ENCODE measurements around the gene MVP.
A peak's percentile ranks its signal among the peaks of the same experiment; 100 is the strongest.
"Not testable (repeated sequence)": the region's sequence is repeated elsewhere in the genome, so short reads cannot be mapped to it uniquely, and the experiment has no call there.

Gene MVP

DNA sequence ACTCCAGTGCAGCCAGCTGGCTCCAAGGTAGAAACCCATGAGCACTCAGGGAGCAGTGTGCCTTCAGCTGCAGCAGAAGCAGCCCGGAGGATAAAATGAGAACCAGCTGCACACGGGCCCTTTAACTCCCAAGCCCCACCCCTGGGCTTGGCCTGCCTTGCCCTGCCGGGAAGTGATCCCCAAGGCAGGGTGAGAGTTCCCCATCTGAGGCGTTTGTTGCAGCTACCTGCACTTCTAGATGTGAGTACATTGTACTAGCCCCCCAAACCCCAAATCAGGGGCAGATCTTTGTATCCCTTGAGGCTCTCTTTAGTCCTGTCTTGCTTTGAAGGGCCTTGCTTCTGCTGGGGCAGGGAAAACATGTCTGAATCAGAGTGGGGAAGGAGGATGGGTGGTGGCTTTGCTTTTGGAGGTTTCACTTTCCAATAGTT, at the start of gene MVP:
Gene MVP (plus strand): TSS at position 192 of the 431 bp plus-strand sequence. CDS start 10,088 bp downstream, outside the sequence.
- intact Hi-C loops (cut with DNase I), result loop anchor here (5.0 kb wide), 1 partner anchor 42 kb away; the partner anchor contains the start of gene CDIPT

GRCh38 chr16:29772330-29772729, 47.9 kb upstream of the MVP start:
- DNase-seq; intact Hi-C loops (cut with DNase I): not testable (repeated sequence)

More for the DNA sequence above, at the start of gene MVP:
- peak in 38 of 42 donors; percentile 37 to 86 (median 67) for DNase-seq

DNA sequence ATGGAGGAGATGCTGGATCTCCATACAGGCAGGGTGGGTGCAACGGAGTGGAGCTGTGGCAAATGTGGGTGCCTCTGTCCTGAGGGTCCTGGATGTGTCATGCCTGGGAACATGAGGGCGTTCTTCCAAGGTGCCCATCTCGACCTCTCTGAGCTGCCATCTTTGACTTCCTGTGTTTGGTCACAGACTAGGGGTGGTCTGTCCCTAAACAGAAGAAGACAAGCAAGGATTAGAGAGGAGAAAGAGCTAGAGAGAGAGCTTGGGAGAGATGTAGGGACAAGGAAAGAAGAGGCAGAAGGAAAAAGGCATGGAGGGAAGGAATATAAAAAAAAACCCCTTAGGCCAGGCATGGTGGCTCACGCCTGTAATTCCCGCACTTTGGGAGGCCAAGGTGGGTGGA, 45.5 kb upstream of the MVP start:
- intact Hi-C loops (cut with DNase I), result no loop called here
- no peak for DNase-seq

DNA sequence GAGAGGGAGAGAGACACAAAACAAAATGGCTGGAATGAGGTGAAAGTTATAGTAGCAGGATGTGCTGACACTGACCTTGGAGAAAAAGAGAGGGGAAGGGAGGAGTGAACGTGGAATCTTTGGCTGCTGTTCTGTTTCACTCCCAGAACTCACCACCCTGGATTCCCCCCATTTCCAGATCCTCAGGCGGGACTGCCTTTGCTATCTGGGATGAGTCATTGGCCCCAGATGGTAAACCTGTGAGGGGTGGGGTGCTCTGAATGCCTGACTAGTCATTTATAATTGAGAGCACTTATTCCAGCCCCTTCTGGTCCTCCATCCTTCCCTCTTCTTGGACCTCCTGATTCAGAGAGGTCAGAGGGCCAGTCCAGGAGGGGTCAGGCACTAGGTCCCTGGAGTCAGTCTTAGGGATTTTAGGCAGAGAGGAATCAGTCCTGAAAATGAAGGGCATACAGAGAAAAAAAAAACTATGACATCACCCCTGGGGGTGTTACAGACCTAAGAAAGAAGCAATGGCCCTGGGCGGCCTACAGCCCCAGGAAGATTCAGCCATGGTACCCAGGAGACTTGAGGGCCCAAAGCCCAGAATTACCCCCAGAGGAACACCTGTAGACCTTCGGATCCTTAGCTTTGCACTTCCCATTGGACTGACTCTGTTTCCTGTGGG, 44.4 kb upstream of the MVP start:
- DNase-seq, result no peak
- intact Hi-C loops (cut with DNase I), result no loop called here

DNA sequence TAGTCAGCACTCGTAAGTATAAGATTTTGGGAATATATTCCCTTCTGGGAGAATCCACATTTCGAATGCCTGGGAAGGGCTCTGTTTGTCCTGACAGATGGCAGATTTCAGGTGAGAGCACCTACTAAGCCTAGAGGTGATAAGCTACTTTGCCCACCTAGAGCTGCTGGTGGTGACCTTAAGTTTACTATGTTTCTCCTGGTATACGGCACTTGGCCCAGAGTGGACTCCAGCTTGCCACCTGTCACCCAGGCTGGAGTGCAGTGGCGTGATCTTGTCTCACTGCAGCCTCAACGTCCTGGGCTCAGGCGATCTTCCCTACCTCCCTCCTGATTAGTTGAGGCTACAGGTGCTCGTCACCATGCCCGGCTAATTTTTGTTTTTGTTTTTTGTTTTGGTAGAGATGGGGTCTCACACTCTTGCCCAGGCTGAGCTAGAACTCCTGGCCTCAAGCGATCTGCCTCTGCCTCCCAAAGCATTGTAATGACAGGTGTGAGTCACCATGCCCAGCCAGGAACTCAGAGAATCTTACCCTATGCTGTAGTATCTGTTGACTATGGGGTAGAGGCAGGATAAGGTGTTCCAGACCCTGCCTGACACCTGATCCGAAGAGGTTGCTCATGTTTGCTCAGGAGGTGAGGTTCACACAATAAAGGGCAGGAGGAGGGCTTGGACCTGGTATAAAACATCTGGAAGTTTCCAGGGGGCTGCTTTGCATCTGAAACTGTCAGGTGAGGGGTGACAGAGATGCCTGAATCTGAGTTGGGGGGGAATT, 42.5 kb upstream of the MVP start, which contains the start of gene ZG16:
Gene ZG16 (plus strand): TSS at position 681 of the 775 bp plus-strand sequence. CDS start 1,011 bp downstream, outside the sequence.
- DNase-seq, result no peak
- intact Hi-C loops (cut with DNase I), result no loop called here

- DNase-seq, result no peak
- intact Hi-C loops (cut with DNase I), result no loop called here
These were observed 40.8 kb upstream of the MVP start for GRCh38 chr16:29779474-29779873.

DNA sequence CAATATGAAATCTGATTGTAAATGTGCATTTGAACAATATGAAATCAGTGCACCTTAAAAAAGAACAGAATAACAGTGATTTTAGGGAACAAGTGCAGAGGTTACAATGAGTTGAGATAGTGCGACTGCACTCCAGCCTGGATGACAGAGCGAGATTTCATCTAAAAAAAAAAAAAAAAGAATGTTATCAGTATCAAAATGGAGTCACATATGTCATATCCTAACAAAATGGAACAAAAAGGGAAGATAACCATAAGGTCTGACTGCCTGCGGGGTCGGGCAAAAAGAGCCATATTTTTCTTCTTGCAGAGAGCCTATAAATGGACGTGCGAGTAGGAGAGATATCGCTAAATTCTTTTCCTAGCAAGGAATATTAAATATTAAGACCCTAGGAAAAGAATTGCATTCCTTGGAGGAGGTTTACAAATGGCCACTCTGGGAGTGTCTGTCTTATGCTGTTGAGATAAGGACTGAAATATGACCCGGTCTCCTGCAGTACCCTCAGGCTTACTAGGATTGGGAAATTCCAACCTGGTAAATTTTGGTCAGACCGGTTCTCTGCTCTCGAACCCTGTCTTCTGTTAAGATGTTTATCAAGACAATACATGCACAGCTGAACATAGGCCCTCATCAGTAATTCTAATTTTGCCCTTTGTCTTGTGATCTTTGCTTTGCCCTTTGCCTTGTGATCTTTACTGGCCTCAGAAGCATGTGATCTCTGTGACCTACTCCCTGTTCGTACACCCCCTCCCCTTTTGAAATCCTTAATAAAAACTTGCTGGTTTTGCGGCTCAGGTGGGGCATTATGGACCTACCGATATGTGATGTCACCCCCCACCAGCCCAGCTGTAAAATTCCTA, 36.9 kb upstream of the MVP start:
- DNase-seq; intact Hi-C loops (cut with DNase I): not testable (repeated sequence)

- no peak for DNase-seq
- intact Hi-C loops (cut with DNase I), result no loop called here
These were observed 36.1 kb upstream of the MVP start for GRCh38 chr16:29784157-29784556.

DNA sequence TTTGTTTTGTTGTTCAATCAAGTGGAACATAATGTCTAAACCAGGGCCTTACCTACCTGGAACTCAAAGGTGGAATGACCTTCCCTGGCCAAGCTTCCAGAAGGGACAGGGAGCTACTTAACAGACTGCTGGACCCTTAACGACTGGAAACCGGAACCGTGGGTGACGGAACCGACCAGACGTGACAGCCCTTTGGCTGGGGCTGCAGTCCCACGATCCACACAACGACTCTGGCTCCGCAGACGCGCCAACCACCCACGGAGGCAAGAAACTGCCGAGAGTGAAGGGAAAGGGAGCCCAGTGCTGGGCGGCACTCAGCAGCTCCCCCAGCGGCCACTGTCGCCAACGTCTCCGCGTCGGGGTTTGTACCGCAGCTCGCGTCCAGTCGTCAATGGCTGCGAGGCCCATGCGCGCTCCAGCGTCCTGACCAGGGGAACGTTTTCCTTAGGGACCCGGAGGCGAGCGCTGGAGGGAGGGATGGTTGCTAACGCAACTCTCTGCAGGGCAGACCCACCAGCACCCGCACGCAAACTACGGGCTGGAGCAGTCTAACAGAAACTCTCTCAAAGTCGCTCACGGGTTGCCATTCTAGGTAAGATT, 35.3 kb upstream of the MVP start:
- intact Hi-C loops (cut with DNase I), result no loop called here
- peak; percentile 34 to 88 (median 75) for DNase-seq

- DNase-seq; intact Hi-C loops (cut with DNase I): not testable (repeated sequence)
These were observed 33.1 kb upstream of the MVP start for GRCh38 chr16:29787155-29787554.

DNA sequence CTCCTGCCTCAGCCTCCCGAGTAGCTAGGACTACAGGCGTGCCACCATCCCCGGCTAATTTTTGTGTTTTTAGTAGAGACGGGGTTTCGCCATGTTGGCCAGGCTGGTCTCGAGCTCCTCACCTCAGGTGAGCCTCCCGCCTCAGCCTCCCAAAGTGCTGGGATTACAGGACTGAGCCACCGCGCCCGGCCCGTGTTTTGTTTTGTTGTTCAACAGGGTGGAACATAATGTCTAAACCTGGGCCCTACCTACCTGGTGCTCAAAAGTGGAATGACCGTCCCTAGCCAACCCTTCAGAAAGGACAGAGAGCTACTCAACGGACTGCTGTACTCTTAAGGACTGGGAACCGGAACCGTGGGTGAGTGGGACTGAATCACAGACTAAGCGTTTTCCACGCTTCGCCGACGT, 30.5 kb upstream of the MVP start:
- DNase-seq, result peak in 2 of 42 donors; percentile 9 to 46
- intact Hi-C loops (cut with DNase I), result no loop called here

GRCh38 chr16:29790183-29790948, 29.9 kb upstream of the MVP start, which contains the start of gene KIF22:
Gene KIF22, plus strand, starts transcription at chr16:29790751. Its CDS starts 9 bp downstream, at chr16:29790760.
- intact Hi-C loops (cut with DNase I), result no loop called here
- DNase-seq, result peak; percentile 97 to 100 (median 99)

GRCh38 chr16:29790949-29791844, 29.1 kb upstream of the MVP start:
- peak in 5 of 42 donors; percentile 5 to 39 (median 17) for DNase-seq
- intact Hi-C loops (cut with DNase I), result no loop called here

DNA sequence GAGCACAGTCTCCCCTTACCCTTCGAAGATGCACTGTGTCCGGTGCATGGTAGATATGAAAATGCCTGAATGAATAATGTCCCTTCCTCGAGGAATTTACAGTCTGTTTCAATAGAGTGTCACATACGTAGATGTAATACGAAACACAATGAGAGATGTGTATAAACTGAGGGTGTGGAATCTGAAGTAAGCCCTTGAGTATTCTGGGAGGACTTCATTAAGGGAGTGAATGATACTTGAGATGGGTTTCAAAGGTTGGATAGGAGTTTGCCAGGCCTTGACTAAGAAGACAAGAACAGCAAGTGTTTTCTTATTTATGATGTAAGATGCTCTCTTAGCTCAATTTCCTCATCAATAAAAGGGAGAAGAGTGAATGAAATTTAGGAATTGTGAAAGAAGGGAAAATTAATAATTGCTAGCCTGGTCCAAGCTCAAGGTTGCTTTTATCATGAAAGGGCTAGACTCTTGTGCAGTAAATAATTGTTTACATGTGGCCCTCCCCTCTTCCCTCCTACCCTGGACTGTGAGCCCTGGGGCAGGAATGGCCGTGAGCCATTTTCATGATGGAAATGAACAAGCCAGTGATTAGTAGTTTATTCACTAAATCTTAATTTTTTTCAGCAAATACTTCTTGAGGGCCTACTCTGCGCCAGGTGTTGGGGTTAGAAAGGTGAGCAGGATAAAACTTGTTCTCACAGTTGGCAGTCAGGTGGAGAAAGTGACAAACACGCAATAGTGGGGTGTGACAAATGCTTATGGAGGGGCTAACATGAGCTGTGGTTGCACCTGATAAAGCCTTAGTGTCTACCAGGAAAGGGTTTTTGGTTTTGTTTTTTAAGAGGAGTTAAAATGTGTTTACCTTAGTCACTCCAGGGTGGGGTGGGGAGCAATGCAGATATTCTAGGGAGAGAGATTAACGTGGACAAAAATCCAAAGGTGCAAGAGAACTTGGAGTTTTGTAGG, 28.1 kb upstream of the MVP start:
- intact Hi-C loops (cut with DNase I), result no loop called here
- DNase-seq, result no peak

DNA sequence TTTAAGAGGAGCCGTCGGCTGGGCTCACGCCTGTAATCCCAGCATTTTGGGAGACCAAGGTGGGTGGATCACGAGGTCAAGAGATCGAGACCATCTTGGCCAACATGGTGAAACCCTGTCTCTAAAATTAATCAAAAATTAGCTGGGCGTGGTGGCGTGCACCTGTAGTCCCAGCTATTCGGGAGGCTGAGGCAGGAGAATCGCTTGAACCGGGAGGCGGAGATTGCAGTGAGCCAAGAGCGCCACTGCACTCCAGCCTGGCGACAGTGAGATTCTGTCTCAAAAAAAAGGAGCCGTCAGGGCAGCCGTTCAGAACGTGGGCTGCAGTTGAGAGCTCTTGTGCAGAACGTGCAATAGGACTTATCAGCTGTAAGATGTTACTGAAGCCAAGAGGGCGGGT, 27.1 kb upstream of the MVP start:
- DNase-seq; intact Hi-C loops (cut with DNase I): not testable (repeated sequence)

DNA sequence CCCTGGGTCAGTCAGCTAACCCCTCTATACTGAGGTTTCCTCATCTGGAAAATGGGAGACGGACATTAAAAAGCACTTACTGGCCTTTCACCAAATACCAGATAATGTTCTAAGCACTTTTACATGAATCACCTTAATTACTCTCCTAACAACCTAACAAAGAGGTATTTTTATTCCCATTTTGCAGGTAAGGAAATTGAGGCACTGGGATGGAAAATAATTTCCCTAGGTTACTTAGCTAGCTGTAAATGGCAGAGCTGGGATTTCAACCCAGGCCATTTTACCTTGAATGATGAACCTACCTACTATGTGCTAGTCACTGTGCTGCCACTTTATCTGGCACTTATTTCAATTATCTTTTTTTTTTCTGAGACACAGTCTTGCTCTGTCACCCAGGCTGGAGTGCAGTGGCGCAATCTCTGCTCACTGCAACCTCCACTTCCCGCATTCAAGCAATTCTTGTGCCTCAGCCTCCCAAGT, 26.0 kb upstream of the MVP start:
- no peak for DNase-seq
- intact Hi-C loops (cut with DNase I), result no loop called here
